ENCODE data around the gene PRX.
"Not testable (repeated sequence)": the region's sequence is repeated elsewhere in the genome, so short reads cannot be mapped to it uniquely, and the experiment has no call there.

PRX gene

DNA sequence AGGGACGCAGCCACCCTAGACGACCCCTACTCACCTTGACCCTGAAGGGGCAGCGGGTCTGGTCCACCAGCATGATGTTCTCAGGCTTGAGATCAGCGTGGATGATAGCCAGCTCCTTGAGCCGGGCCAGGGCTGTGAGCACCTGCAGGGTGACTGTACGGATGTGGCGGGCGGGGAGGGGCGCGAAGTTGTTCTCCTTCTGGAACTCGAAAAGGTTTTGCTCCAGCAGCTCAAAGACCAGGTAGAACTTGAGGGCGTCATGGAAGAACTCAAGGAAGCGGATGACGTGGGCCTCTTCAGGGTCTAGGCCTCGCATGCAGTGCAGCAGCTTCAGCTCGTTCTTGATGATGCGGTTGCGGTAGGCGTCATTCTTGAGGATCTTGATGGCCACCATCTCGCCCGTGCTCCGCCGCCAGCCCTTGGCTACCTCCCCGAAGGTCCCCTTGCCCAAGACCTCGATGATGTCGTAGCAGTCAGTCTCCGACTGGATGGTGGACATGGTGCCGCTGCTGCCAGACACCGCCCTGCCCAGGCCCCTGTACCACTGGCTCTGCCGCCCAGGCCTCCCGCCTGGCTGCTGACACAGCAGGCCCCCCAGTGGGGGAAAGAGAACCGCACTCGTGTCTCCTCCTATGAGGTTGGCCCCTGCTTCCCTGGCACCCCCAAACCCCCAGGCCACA is 23.6 kb downstream of the PRX start:
- no peak for DNase-seq

GRCh38 chr19:40388481-40388880 is 24.7 kb downstream of the PRX start:
- DNase-seq: no peak

DNA sequence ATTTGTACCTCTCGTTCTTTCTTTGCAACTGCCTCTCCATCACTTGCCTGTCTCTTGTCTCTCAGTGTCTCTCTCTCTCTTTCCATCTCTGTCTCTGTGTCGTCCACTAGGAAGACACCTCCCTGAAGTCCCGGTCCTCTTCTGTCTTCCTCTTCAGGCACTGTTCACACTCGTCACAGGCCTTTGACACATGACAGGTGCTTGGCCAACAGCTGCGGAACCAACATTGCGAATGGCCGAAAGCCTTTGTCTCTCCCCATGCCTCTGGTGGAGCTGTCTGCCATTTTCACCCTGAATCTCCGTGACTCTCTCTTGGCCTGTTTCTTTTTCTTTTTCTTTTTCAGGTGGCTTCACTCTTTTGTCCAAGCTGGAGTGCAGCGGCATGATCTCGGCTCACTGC is 26.0 kb downstream of the PRX start:
- no peak for DNase-seq

DNA sequence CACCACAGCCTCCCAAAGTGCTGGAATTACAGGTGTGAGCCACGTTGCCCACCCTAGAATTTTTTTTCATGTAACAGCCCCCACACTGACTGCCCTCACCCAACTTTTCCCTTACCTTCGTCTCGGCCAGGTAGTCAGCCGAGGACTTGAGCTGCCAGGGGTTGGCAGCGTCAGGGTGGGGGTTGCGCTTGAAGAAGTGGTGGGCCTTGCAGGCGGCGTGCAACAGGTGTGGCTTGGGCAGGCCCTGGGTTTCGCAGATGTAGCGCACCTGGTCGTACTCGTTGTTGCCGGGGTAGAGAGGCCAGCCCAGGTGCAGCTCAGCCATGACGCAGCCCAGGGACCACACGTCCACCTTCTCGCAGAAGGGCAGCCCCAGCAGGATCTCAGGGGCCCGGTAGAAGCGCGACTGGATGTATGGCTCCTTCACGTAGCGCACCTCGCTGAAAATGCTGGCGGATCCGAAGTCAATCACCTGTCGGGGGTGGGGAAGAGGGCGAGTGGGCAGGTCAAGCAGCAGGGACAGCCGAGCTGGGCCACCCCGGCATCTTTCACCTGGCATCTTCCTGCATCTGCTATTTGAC is 29.4 kb downstream of the PRX start:
- no peak for DNase-seq

GRCh38 chr19:40381321-40381720 is 31.9 kb downstream of the PRX start:
- DNase-seq: no peak

DNA sequence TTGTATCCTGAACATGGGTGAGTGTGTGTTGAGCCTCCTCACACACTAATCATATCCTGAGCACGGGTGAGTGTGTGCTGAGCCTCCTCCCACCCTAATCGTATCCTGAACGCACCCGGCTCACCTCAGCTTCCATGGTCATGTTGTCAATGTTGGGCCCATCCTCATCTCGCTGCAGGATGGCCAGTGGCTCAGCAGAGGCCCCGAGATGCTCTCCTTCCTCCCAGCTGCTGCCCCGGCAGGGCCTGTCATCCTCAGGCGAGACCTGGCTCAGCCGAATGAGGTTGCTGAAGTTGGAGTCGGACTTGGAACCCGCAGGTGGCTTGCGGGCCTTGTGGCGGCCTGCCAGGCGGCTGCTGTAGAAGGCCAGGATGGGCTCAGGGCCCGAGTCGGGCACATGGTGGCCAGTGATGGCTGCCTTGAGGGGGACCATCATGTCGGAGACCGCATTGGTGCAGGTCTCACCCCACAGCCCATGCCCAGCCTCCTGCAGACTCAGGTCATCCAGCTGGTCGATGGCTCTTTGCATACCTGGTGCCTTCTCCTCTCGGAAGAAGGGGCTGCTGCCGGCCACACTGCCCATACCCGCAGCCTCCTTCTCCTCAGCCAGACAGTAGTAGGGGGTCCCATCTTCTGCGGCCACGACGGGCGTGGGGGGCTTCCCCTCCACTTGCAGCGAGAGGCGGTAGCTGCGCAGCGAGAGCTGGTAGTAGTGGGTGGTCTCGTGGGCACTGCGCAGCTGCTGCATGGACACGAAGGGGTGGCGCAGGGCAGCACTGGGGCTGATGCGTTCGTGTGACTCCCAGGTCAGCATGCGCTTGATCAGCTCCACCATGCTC is 32.8 kb downstream of the PRX start:
- no peak for DNase-seq

DNA sequence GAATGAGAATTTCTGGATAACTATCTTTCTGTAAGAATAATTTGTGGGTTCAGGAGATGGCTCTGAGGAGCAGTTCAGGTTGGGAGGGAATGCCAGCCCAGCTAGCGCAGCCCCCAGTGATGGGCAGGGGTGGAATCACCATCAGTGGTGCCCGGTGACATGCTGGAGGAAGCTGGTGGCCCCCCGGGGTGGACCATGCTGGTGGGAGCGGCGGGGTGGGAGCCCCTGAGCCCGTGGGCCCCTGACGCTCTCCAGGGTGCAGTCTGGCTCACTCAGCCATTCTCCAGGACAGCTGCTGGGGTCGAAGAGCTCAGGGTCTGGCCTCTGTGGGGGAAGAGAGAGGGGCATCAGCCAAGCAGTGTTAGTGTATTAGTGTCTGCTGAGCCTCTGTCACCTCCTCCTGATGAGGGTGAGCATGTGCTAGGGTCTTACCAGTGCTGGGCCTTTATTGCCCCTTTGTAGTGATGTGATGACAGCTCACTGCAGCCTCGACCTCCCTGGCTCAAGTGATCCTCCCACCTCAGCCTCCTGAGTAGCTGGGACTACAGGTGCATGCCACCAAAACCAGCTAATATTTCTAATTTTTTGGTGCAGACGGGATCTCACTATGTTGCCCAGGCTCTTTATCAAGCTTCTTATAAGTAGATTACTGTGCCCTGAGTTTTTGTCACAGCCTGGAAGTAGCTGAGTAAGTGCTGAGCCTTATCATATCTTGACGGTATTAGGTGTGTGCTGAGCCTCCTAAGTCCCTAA is 33.6 kb downstream of the PRX start:
- no peak for DNase-seq

- DNase-seq: no peak
Observed at GRCh38 chr19:40378509-40378908, 34.7 kb downstream of the PRX start.

DNA sequence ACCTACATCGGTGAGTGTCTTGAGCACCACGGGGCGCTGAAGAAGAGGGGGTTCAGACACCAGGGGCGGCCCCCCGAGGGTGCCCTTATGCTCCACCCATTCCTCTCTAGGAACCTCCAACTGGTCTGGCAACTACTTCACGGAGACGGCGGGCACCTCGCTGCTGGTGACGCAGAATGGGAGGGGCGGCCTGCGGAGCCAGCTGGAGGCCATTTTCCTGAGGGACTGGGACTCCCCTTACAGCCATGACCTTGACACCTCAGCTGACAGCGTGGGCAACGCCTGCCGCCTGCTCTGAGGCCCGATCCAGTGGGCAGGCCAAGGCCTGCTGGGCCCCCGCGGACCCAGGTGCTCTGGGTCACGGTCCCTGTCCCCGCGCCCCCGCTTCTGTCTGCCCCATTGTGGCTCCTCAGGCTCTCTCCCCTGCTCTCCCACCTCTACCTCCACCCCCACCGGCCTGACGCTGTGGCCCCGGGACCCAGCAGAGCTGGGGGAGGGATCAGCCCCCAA is 35.2 kb downstream of the PRX start:
- DNase-seq: no peak

- no peak for DNase-seq
Observed at GRCh38 chr19:40376286-40376862, 36.8 kb downstream of the PRX start.

DNA sequence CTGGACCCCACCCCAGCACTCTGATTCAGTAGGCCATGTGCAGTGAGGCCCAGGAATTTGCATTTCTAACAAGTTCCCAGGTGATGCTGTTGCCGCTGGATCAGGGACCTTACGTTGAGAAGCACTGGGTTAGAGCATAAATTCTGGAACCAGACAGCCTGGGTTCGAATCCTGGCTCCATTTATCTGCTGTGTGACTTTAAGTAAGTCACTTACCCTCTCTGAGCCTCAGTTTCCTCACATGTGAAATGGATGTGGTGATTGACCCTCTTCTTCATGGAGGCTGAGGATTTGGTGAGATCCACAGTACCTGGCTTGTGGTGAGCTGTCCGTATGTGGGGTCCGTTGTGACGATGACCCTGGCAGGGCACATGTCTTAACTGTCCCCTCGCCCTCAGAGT is 39.1 kb downstream of the PRX start:
- no peak for DNase-seq

DNA sequence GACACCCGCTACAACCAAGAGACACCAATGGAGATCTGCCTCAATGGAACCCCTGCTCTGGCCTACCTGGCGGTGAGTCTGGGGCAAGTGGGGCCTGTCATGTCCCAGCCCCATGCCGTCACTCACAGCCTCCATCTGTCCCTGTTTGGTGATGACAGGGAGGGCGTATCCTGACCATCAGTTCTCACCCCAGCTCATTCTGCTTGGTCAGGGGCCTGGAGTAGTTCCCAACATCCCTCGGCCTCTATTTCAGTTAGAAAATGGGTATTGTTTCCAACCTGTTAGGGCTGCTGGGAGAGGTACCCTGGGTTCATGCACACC is 41.4 kb downstream of the PRX start:
- DNase-seq: no peak

- no peak for DNase-seq
Observed at GRCh38 chr19:40370997-40371801, 42.0 kb downstream of the PRX start.

- not testable (repeated sequence) for DNase-seq
Observed at GRCh38 chr19:40370253-40370652, 42.9 kb downstream of the PRX start.

DNA sequence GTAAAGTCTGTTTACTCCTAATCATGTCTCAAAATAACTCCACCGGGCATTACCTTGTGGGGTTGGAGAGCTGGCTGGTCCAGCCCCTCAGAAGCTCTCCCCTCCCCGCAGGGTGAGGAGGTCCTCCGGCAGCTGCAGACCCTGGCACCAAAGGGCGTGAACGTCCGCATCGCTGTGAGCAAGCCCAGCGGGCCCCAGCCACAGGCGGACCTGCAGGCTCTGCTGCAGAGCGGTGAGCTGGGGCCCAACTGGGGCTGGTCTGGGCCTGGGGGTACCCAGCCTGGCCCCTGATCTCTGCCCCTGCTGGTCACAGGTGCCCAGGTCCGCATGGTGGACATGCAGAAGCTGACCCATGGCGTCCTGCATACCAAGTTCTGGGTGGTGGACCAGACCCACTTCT is 43.4 kb downstream of the PRX start:
- no peak for DNase-seq

DNA sequence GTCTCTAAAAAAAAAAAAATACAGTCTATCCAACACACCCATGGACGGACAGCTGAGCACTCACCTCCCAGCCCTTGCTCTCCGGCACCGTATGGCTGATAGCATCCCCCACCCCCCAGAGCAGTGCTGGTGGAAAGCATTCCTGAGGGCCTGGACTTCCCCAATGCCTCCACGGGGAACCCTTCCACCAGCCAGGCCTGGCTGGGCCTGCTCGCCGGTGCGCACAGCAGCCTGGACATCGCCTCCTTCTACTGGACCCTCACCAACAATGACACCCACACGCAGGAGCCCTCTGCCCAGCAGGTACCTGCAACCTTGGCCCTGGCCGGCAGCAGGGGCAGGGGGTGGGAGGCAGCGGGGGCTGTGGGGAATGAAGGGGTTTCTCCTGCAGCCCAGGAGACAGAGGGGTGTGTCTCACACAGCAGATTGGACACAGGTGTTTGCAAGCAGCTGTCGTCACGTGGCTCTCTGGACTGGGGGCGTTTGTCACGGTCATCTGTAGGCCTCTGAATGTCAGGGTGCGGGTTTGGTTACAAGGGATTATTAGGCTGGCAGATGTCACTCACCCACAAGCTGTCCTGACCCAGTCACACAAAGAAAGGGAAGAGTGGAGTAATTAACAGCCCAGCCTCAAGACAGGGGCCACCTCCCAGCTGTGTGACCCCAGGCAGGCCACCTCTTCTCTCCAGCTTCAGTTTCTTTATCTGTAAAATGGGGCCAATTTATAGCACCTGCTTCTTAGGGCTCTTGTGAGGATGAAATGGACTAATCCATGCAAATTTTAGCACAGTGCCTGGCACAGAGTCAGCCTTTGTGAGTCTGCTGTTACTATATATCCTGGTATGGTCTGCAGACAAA is 45.4 kb downstream of the PRX start:
- no peak for DNase-seq

DNA sequence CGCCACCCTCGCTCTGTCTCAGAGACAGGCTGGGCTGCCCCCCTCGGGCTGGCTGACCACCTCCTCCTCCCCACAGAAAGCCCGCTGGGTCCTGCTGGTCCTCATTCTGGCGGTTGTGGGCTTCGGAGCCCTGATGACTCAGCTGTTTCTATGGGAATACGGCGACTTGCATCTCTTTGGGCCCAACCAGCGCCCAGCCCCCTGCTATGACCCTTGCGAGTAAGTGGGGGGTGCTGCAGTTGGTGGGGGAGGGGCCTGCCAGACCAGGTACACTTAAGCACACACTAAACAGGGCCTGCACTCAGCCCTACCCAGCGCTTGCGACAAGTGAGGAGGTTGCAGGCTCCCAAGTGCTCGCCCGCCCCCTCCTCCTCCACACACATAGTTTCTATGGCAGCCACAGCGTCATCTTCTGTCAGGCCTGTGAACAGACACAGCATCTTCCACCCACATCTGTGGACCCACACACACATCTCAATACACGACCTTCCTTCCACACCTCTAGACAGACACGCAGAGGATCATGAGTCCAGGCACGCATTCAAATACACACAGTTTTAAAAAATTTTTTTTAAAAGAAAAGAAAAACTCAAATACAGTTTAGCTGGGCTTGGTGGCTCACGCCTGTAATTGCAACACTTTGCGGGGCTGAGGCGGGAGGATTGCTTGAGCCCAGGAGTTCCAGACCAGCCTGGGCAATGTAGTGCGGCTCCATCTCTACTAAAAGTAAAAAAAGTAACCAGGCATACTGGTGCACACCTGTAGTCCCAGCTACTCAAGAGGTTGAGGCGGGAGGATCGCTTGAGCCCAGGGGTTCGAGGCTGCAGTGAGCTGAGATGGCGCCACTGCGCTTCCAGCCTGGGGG is 46.2 kb downstream of the PRX start:
- no peak for DNase-seq

DNA sequence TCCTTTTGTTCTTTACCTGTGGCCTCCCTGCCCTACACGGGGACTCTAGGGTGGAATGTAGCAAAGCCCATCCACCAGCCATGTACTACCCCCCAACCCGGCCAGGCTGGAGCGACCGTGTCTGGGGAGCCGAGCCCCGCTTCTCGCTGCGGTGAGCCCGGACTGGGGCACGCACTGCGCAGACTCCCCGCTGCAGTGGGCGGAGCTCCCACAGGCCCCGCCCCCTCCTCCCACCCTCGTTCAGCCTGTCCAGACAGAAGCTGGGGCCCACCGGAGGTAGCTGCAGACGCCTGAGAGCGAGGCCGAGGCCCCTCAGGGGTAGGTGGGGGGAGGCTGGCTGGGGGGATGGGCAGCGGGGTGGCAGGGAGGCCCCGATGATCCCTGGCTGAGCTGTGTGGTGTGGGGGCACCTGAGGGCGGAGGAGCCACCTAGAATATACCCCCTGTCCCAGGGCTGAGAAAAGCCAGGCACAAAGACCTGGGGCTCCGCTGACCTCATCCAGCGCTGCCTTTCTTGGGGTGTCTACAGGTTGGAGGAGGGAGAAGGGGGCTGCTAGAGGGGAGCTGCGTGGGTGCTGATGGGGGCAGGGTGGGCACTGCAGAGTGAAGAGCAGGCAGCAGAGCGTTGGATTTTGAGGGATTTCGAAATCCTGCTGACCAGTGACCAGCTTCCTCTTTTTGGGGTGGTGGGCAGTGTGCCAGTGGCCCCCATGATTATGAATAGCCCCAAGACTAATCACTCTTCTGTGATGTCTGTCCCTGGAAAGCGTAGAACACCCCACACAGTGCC is 47.4 kb downstream of the PRX start:
- peak; percentile 69 for DNase-seq

GRCh38 chr19:40365010-40365409 is 48.2 kb downstream of the PRX start:
- no peak for DNase-seq

Measured in OCI-M1 (cell line).